ENCODE results near the gene NRL.

The NRL gene

DNA sequence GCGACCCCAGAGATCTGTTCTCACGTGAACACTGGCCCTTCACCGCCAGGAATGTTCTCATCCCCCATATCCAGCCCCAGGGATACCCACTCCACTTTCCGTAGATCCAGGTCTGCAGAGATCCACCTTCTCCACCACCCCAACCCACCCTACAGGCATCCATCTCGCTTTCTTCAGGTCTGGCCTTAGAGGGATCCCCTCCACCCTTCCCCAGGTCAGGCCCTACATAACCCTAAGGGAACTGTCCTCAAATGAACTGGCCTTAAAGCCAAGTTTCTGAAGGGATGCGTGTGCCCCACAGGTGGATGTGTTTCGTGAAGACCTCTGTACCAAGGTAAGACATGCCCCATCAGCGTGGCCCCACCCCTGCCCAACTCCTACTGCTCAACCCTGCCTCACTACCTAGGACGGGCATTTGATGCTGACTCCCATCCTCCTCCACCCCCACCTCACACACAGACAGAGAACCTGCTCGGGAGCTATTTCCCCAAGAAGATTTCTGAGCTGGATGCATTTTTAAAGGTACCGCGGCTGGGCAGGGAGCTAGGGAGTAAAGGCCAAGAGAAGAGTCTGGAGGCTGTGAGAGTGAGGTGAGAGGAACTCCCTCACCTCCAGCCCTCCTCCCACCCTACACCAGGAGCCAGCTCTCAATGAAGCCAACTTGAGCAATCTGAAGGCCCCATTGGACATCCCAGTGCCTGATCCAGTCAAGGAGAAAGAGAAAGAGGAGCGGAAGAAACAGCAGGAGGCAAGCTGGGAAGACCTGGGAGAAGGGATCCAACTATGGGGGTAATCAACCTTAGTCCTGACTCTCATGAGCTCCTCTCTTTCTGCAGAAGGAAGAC lies 22.2 kb upstream of the NRL start:
- no peak overlapping the region for H2AFZ ChIP-seq (ENCODE audit: low read depth, low read length)
- peak overlapping the region in 1 of 2 experiments; percentile 93 for H3K14ac ChIP-seq (ENCODE audit: low read length in 2 of 2)
- H3K4me2 ChIP-seq (ENCODE audit: low read length, poor library complexity, severe bottlenecking) = peak overlapping the region; percentile 79
- no peak overlapping the region for H2BK5ac ChIP-seq (ENCODE audit: low read depth, low read length, poor library complexity, severe bottlenecking)
- H2BK15ac ChIP-seq (ENCODE audit: low read depth, poor library complexity, severe bottlenecking) = no peak overlapping the region
- H4K8ac ChIP-seq (ENCODE audit: low read length) = no peak overlapping the region
- peaks cover 27% of the 10 kb centered on the region in 2 experiments for H3K36me3 ChIP-seq (ENCODE audit: control insufficient read depth in 1 of 2, insufficient read depth in 2 of 2, low read depth in 1 of 2, low read length in 2 of 2)
- peak overlapping the region in 1 of 2 experiments; percentile 94 for H3K4ac ChIP-seq (ENCODE audit: low read depth in 1 of 2, low read length in 2 of 2)
- no peak overlapping the region for H2BK120ac ChIP-seq (ENCODE audit: low read depth, low read length)
- peak overlapping the region in 1 of 2 experiments; percentile 84 for H2BK12ac ChIP-seq (ENCODE audit: low read length in 2 of 2)
- no peaks in the 10 kb centered on the region for H3K27me3 ChIP-seq (ENCODE audit: control insufficient read depth in 1 of 2, insufficient read depth in 1 of 2, low read length in 2 of 2)
- H3K9me3 ChIP-seq (ENCODE audit: control insufficient read depth, low read length) = no peaks in the 10 kb centered on the region
- no peak overlapping the region for H4K91ac ChIP-seq (ENCODE audit: low read length)
- peak overlapping the region in 1 of 2 experiments; percentile 94 for H3K23ac ChIP-seq (ENCODE audit: low read length in 2 of 2)
- DNase-seq = no peak
- H3K4me1 ChIP-seq (ENCODE audit: control insufficient read depth, insufficient read depth, low read depth, low read length) = peaks cover 19% of the 10 kb centered on the region
- H3K27ac ChIP-seq (ENCODE audit: low read length, poor library complexity, severe bottlenecking) = no peak overlapping the region
- H3K18ac ChIP-seq (ENCODE audit: low read depth in 1 of 2, low read length in 2 of 2) = peak overlapping the region in 1 of 2 experiments; percentile 21
- H3K9ac ChIP-seq (ENCODE audit: low read length) = peak overlapping the region; percentile 88
- peak overlapping the region; percentile 81 to 91 for H3K4me3 ChIP-seq (ENCODE audit: insufficient read depth in 1 of 2, low read depth in 1 of 2, low read length in 2 of 2)
- WGBS = 46% methylated on average over 10 of the region's 13 CpGs
- no peak overlapping the region for H2AK5ac ChIP-seq (ENCODE audit: low read length, severe bottlenecking)
- H3K79me1 ChIP-seq (replicated peaks; ENCODE audit: low read length, poor library complexity, severe bottlenecking) = peaks cover 26% of the 10 kb centered on the region

DNA sequence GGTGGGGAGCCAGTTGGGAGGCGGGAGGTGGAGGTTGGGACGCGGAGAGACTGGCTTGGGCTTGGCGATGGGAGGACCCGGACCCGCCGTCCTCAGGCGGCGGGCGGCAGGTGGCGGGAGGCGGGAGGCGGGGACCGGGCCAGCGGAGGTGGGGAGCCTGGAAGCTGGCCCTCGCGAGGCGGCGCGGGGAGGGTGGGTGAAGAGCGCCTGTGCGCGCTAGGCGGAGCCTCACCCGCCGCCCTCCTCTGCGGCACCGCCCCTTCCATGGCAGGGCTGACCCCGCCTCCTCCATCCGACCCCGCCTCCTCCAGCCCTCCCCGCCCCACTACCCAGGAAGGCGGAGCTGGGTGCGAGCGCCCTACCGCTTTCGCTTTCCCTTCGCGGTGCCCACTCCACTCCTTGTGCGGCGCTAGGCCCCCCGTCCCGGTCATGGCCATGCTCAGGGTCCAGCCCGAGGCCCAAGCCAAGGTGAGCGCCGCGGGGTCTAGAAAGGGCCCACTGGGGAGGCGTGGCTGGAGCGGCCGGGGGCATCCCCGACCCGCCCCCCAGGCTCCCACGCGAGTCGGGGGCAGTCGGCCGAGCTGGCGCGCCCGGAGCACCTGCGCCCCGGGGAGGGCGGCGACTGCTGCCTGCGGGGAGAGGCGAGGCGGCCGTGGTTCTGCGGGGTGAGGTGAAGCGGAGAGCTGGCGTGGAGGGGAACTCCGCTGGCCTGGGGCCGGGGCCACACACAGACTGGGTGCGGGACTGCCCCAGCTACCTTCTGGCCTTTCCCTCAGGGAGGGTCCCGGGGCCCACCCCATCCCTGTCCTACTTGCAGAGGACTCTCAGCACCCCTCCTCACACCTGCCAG lies 21.3 kb upstream of the NRL start, which contains the start of gene PSME1:
Gene PSME1 (plus strand): TSS at position 361 of the 850 bp plus-strand sequence. CDS start 69 bp downstream, at position 430.
- Histone ChIP-seq H3K18ac (ENCODE audit: low read depth in 1 of 2, low read length in 2 of 2) (peak within 1 kb of the TSS; percentile 38 to 92), H4K8ac (ENCODE audit: low read length) (peak within 1 kb of the TSS; percentile 86), H3K4ac (ENCODE audit: low read depth in 1 of 2, low read length in 2 of 2) (peak within 1 kb of the TSS in 1 of 2 experiments; percentile 94), H3K4me2 (ENCODE audit: low read length, poor library complexity, severe bottlenecking) (peak within 1 kb of the TSS; percentile 79), H2BK5ac (ENCODE audit: low read depth, low read length, poor library complexity, severe bottlenecking) (no peak within 1 kb of the TSS), H3K27me3 (ENCODE audit: control insufficient read depth in 1 of 2, insufficient read depth in 1 of 2, low read length in 2 of 2) (no peaks in the 10 kb centered on the region), H3K27ac (ENCODE audit: low read length, poor library complexity, severe bottlenecking) (peak within 1 kb of the TSS; percentile 4), H2BK15ac (ENCODE audit: low read depth, poor library complexity, severe bottlenecking) (no peak within 1 kb of the TSS), H2AK5ac (ENCODE audit: low read length, severe bottlenecking) (no peak within 1 kb of the TSS), H2BK12ac (ENCODE audit: low read length in 2 of 2) (peak within 1 kb of the TSS in 1 of 2 experiments; percentile 84), H3K9me3 (ENCODE audit: control insufficient read depth, low read length) (no peaks in the 10 kb centered on the region), H3K4me1 (ENCODE audit: control insufficient read depth, insufficient read depth, low read depth, low read length) (peaks cover 19% of the 10 kb centered on the region), H3K36me3 (ENCODE audit: control insufficient read depth in 1 of 2, insufficient read depth in 2 of 2, low read depth in 1 of 2, low read length in 2 of 2) (peaks cover 27 to 34% of the 10 kb centered on the region in 2 experiments), H3K23ac (ENCODE audit: low read length in 2 of 2) (peak within 1 kb of the TSS in 1 of 2 experiments; percentile 94), H3K14ac (ENCODE audit: low read length in 2 of 2) (peak within 1 kb of the TSS in 1 of 2 experiments; percentile 93), H2AFZ (ENCODE audit: low read depth, low read length) (peak within 1 kb of the TSS; percentile 86), H4K91ac (ENCODE audit: low read length) (peak within 1 kb of the TSS; percentile 22), H3K9ac (ENCODE audit: low read length) (peak within 1 kb of the TSS; percentile 88), H3K4me3 (ENCODE audit: insufficient read depth in 1 of 2, low read depth in 1 of 2, low read length in 2 of 2) (peak within 1 kb of the TSS; percentile 81 to 91), H3K79me1 (replicated peaks; ENCODE audit: low read length, poor library complexity, severe bottlenecking) (peaks cover 26% of the 10 kb centered on the region), H2BK120ac (ENCODE audit: low read depth, low read length) (peak within 1 kb of the TSS; percentile 1)
- 1% methylated on average over 58 of the region's 75 CpGs for WGBS
- peak; percentile 91 for DNase-seq

DNA sequence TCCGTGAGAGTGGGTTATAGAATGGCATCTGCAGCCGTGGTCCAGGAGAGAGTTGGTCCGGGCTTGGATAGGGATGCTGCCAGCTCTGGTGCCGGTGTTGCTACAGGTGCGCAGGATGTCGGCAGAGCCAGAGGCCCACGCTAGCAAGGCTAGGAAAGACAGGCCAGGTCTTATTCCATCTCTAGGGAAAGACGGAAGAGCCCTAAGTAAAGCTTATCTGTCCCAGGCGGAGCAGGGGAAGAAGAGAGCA lies 20.8 kb upstream of the NRL start:
- peak overlapping the region; percentile 76 for H3K4me2 ChIP-seq (ENCODE audit: low read length, poor library complexity, severe bottlenecking)
- H3K9me3 ChIP-seq (ENCODE audit: control insufficient read depth, low read length) = no peaks in the 10 kb centered on the region
- H3K27ac ChIP-seq (ENCODE audit: low read length, poor library complexity, severe bottlenecking) = peak overlapping the region; percentile 4
- H3K36me3 ChIP-seq (ENCODE audit: control insufficient read depth in 1 of 2, insufficient read depth in 2 of 2, low read depth in 1 of 2, low read length in 2 of 2) = peaks cover 27 to 34% of the 10 kb centered on the region in 2 experiments
- no peak overlapping the region for H2AK5ac ChIP-seq (ENCODE audit: low read length, severe bottlenecking)
- no peak overlapping the region for H4K91ac ChIP-seq (ENCODE audit: low read length)
- no peak overlapping the region for H2BK15ac ChIP-seq (ENCODE audit: low read depth, poor library complexity, severe bottlenecking)
- H3K14ac ChIP-seq (ENCODE audit: low read length in 2 of 2) = no peak overlapping the region
- H2BK5ac ChIP-seq (ENCODE audit: low read depth, low read length, poor library complexity, severe bottlenecking) = no peak overlapping the region
- no peak overlapping the region for H3K4ac ChIP-seq (ENCODE audit: low read depth in 1 of 2, low read length in 2 of 2)
- H3K27me3 ChIP-seq (ENCODE audit: control insufficient read depth in 1 of 2, insufficient read depth in 1 of 2, low read length in 2 of 2) = no peaks in the 10 kb centered on the region
- H4K8ac ChIP-seq (ENCODE audit: low read length) = peak overlapping the region; percentile 43
- peaks cover 19% of the 10 kb centered on the region for H3K4me1 ChIP-seq (ENCODE audit: control insufficient read depth, insufficient read depth, low read depth, low read length)
- peak overlapping the region in 1 of 2 experiments; percentile 81 for H2BK12ac ChIP-seq (ENCODE audit: low read length in 2 of 2)
- H3K4me3 ChIP-seq (ENCODE audit: insufficient read depth in 1 of 2, low read depth in 1 of 2, low read length in 2 of 2) = peak overlapping the region; percentile 81 to 91
- peak overlapping the region; percentile 38 to 46 for H3K18ac ChIP-seq (ENCODE audit: low read depth in 1 of 2, low read length in 2 of 2)
- H2AFZ ChIP-seq (ENCODE audit: low read depth, low read length) = peak overlapping the region; percentile 86
- 33% methylated on average over 9 of the region's 9 CpGs for WGBS
- peak overlapping the region; percentile 68 for H3K9ac ChIP-seq (ENCODE audit: low read length)
- peaks cover 26% of the 10 kb centered on the region for H3K79me1 ChIP-seq (replicated peaks; ENCODE audit: low read length, poor library complexity, severe bottlenecking)
- no peak for DNase-seq
- no peak overlapping the region for H2BK120ac ChIP-seq (ENCODE audit: low read depth, low read length)
- H3K23ac ChIP-seq (ENCODE audit: low read length in 2 of 2) = no peak overlapping the region

DNA sequence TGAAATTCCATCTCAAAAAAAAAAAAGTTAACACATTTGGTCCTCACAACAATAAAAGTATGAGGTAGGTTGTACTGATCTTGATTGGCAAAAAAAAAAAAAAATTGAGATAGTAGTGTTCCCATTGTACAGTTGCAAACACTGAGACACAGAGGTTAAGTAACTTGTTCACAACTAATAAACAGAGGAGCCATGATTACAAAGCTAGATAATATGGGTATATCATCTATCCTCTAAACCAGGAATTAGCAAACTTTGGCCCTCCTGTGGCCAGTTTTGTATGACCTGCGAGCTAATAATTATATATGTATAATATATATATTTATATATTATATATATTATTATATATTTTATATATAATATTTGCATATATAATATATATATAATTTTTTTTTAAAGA lies 19.0 kb upstream of the NRL start:
- Histone ChIP-seq H3K36me3 (ENCODE audit: control insufficient read depth in 1 of 2, insufficient read depth in 2 of 2, low read depth in 1 of 2, low read length in 2 of 2) (peaks cover 16 to 25% of the 10 kb centered on the region in 2 experiments), H2BK120ac (ENCODE audit: low read depth, low read length) (no peak overlapping the region), H3K23ac (ENCODE audit: low read length in 2 of 2) (no peak overlapping the region), H3K9me3 (ENCODE audit: control insufficient read depth, low read length) (no peaks in the 10 kb centered on the region), H2BK15ac (ENCODE audit: low read depth, poor library complexity, severe bottlenecking) (no peak overlapping the region), H4K91ac (ENCODE audit: low read length) (no peak overlapping the region), H3K4me3 (ENCODE audit: insufficient read depth in 1 of 2, low read depth in 1 of 2, low read length in 2 of 2) (no peak overlapping the region), H4K8ac (ENCODE audit: low read length) (no peak overlapping the region), H3K27ac (ENCODE audit: low read length, poor library complexity, severe bottlenecking) (no peak overlapping the region), H2AK5ac (ENCODE audit: low read length, severe bottlenecking) (no peak overlapping the region), H2BK5ac (ENCODE audit: low read depth, low read length, poor library complexity, severe bottlenecking) (no peak overlapping the region), H3K18ac (ENCODE audit: low read depth in 1 of 2, low read length in 2 of 2) (no peak overlapping the region), H3K4ac (ENCODE audit: low read depth in 1 of 2, low read length in 2 of 2) (no peak overlapping the region), H3K14ac (ENCODE audit: low read length in 2 of 2) (no peak overlapping the region), H2BK12ac (ENCODE audit: low read length in 2 of 2) (no peak overlapping the region), H3K4me1 (ENCODE audit: control insufficient read depth, insufficient read depth, low read depth, low read length) (peaks cover 13% of the 10 kb centered on the region), H3K9ac (ENCODE audit: low read length) (no peak overlapping the region), H3K79me1 (replicated peaks; ENCODE audit: low read length, poor library complexity, severe bottlenecking) (peaks cover 18% of the 10 kb centered on the region), H3K27me3 (ENCODE audit: control insufficient read depth in 1 of 2, insufficient read depth in 1 of 2, low read length in 2 of 2) (no peaks in the 10 kb centered on the region), H2AFZ (ENCODE audit: low read depth, low read length) (no peak overlapping the region), H3K4me2 (ENCODE audit: low read length, poor library complexity, severe bottlenecking) (no peak overlapping the region)
- no CpG with 5 or more reads among the region's 1 CpG for WGBS
- DNase-seq = no peak

Measured in mesenchymal stem cell (in vitro differentiated cells and primary cell).